Endometrium (tissue), 2 donors: Measurements from ENCODE around the gene KRTAP5-5.
"Not testable (repeated sequence)": the region's sequence is repeated elsewhere in the genome, so short reads cannot be mapped to it uniquely, and the experiment has no call there.

Source experiments
- FAIRE-seq: peaks from 2 replicates; lab custom pipeline; 2012; peaks lifted over from hg19 to GRCh38; lab: Jason Lieb, UNC
- donor health status: control.
- donor health status: control.

KRTAP5-5 gene

GRCh38 chr11:1656670-1657069, 27.1 kb downstream of the KRTAP5-5 start:
- no peak for FAIRE-seq

- FAIRE-seq = no peak
Measured at GRCh38 chr11:1659506-1659905, 29.9 kb downstream of the KRTAP5-5 start.

- no peak for FAIRE-seq
Measured at GRCh38 chr11:1660111-1660867, 30.7 kb downstream of the KRTAP5-5 start.

GRCh38 chr11:1661454-1662269, 32.1 kb downstream of the KRTAP5-5 start:
- FAIRE-seq = not testable (repeated sequence)

GRCh38 chr11:1662699-1663283, 33.2 kb downstream of the KRTAP5-5 start:
- not testable (repeated sequence) for FAIRE-seq

- FAIRE-seq = no peak
Measured at GRCh38 chr11:1665313-1665712, 35.7 kb downstream of the KRTAP5-5 start.

GRCh38 chr11:1667121-1667850, 37.7 kb downstream of the KRTAP5-5 start:
- FAIRE-seq = no peak

GRCh38 chr11:1667906-1668305, 38.3 kb downstream of the KRTAP5-5 start:
- no peak for FAIRE-seq

GRCh38 chr11:1668911-1669473, 39.4 kb downstream of the KRTAP5-5 start:
- FAIRE-seq = no peak

- FAIRE-seq = no peak
Measured at GRCh38 chr11:1669546-1670218, 40.1 kb downstream of the KRTAP5-5 start.

GRCh38 chr11:1670457-1670856, 40.9 kb downstream of the KRTAP5-5 start:
- peak; percentile 82 for FAIRE-seq

GRCh38 chr11:1670905-1671371, 41.4 kb downstream of the KRTAP5-5 start:
- FAIRE-seq = no peak

GRCh38 chr11:1671658-1672057, 42.1 kb downstream of the KRTAP5-5 start:
- FAIRE-seq = no peak

- no peak for FAIRE-seq
Measured at GRCh38 chr11:1672613-1673350, 43.2 kb downstream of the KRTAP5-5 start.

- FAIRE-seq = no peak
Measured at GRCh38 chr11:1673446-1674172, 44.0 kb downstream of the KRTAP5-5 start.

GRCh38 chr11:1674173-1675131, 44.9 kb downstream of the KRTAP5-5 start:
- no peak for FAIRE-seq

- FAIRE-seq = no peak
Measured at GRCh38 chr11:1675536-1676228, 46.1 kb downstream of the KRTAP5-5 start.

GRCh38 chr11:1676229-1676740, 46.7 kb downstream of the KRTAP5-5 start:
- no peak for FAIRE-seq
